IMR-90 (cell line): ENCODE data around the gene LZTS3. TPM values are rescaled to one million over a fixed set of nuclear protein-coding genes. Genes with fewer than 3 reads are reported as not detected.

ENCODE experiments used
- ATAC-seq: fragments of 200-7000 bp; cut with Tn5 transposase; 2 replicates; pipeline ENCODE4 v1.9.1; 2020; ENCODE audit warnings: low read depth, mild to moderate bottlenecking, moderate library complexity
- BruUV-seq: library from RNA; stranded (reverse); fragments of 400-500 nt; replicated peaks from 2 replicates; lab custom pipeline; 2021; lab: Mats Ljungman, UMichigan
- CTCF ChIA-PET: fragments of 300-600 bp; formaldehyde crosslinking; extraction: SDS; loops from one replicate; lab custom pipeline; 2021; ENCODE audit warnings: antibody characterized with exemption; lab: Yijun Ruan, JAX
- POLR2A ChIA-PET: fragments of 300-600 bp; sonication (Branson Sonifier 250); formaldehyde crosslinking; loops from one replicate; lab custom pipeline; 2022; ENCODE audit warnings: antibody characterized with exemption; ENCODE audit not compliant: unreplicated experiment; lab: Charles Lee
- DNase-seq: peaks from one replicate; pipeline ENCODE4 v3.0.0; 2013
- H2AFZ ChIP-seq: replicated peaks from 2 replicates; pipeline ENCODE3; 2013; ENCODE audit warnings: low read length, mild to moderate bottlenecking; ENCODE audit not compliant: poor library complexity
- H2AK5ac ChIP-seq: 2 replicates; pipeline ENCODE4 v1.6.1; 2013; ENCODE audit warnings: low read depth, low read length, inconsistent platforms
- H2AK9ac ChIP-seq: replicated peaks from 2 replicates; pipeline ENCODE3; 2013; ENCODE audit warnings: mild to moderate bottlenecking, low read depth, low read length, moderate library complexity; ENCODE audit not compliant: poor library complexity
- H2BK120ac ChIP-seq: 2 replicates; pipeline ENCODE4 v1.6.1; 2013; ENCODE audit warnings: low read depth, low read length, inconsistent platforms
- H2BK15ac ChIP-seq: 3 replicates; pipeline ENCODE4 v1.6.1; 2013; ENCODE audit warnings: low read depth, low read length, inconsistent platforms
- H2BK20ac ChIP-seq: 2 replicates; pipeline ENCODE4 v1.6.1; 2013; ENCODE audit warnings: low read depth, mild to moderate bottlenecking, inconsistent platforms, low read length, moderate library complexity
- H2BK5ac ChIP-seq: 2 replicates; pipeline ENCODE4 v1.6.1; 2013; ENCODE audit warnings: mild to moderate bottlenecking, low read depth, low read length, inconsistent platforms; ENCODE audit not compliant: poor library complexity, severe bottlenecking
- H3K14ac ChIP-seq: replicated peaks from 2 replicates; pipeline ENCODE4 v1.6.1; 2013; ENCODE audit warnings: low read depth, low read length, inconsistent platforms
- H3K18ac ChIP-seq: 2 replicates; pipeline ENCODE4 v1.6.1; 2013; ENCODE audit warnings: low read depth, low read length, control low read depth
- H3K23ac ChIP-seq: 2 replicates; pipeline ENCODE4 v1.6.1; 2013; ENCODE audit warnings: low read depth, low read length, inconsistent platforms
- H3K27ac ChIP-seq: 2 replicates; pipeline ENCODE4 v1.5.1; 2013; ENCODE audit warnings: mild to moderate bottlenecking, control low read depth, low read length; ENCODE audit not compliant: insufficient read depth
- H3K27me3 ChIP-seq: 2 replicates; pipeline ENCODE4 v1.6.1; 2013; ENCODE audit warnings: low read length; ENCODE audit not compliant: control insufficient read depth, insufficient read depth
- H3K36me3 ChIP-seq: 2 replicates; pipeline ENCODE4 v1.6.1; 2013; ENCODE audit warnings: low read length, mixed read lengths; ENCODE audit not compliant: control insufficient read depth, insufficient read depth
- H3K4ac ChIP-seq: 2 replicates; pipeline ENCODE4 v1.6.1; 2013; ENCODE audit warnings: low read depth, low read length, inconsistent platforms
- H3K4me1 ChIP-seq: 2 replicates; pipeline ENCODE4 v1.6.1; 2013; ENCODE audit warnings: low read length, mixed read lengths; ENCODE audit not compliant: control insufficient read depth, insufficient read depth
- H3K4me2 ChIP-seq: 2 replicates; pipeline ENCODE4 v1.6.1; 2013; ENCODE audit warnings: low read depth, mild to moderate bottlenecking, control low read depth, low read length, moderate library complexity
- H3K4me3 ChIP-seq: 2 replicates; pipeline ENCODE4 v1.5.1; 2013; ENCODE audit warnings: low read depth, mild to moderate bottlenecking, control low read depth, low read length, moderate library complexity; ENCODE audit not compliant: insufficient read depth
- H3K56ac ChIP-seq: 2 replicates; pipeline ENCODE4 v1.6.1; 2013; ENCODE audit warnings: low read length, inconsistent platforms; ENCODE audit not compliant: insufficient read depth; ENCODE audit errors: extremely low read depth
- H3K79me1 ChIP-seq, 2 experiments: 2 replicates each; pipeline ENCODE4 v1.6.1; 2013; ENCODE audit warnings: low read length in 2 of 2, inconsistent platforms in 1 of 2, low read depth in 1 of 2
- H3K9ac ChIP-seq: 2 replicates; pipeline ENCODE4 v1.6.1; 2013; ENCODE audit warnings: low read depth, low read length, control low read depth
- H3K9me1 ChIP-seq: 2 replicates; pipeline ENCODE4 v1.6.1; 2013; ENCODE audit warnings: low read length, inconsistent platforms; ENCODE audit not compliant: insufficient read depth
- H3K9me3 ChIP-seq: 2 replicates; pipeline ENCODE4 v1.6.1; 2013; ENCODE audit warnings: low read length; ENCODE audit not compliant: control insufficient read depth, insufficient read depth
- H4K20me1 ChIP-seq: 2 replicates; pipeline ENCODE4 v1.6.1; 2013; ENCODE audit warnings: low read length, inconsistent platforms; ENCODE audit not compliant: insufficient read depth
- H4K5ac ChIP-seq: 2 replicates; pipeline ENCODE4 v1.6.1; 2013; ENCODE audit warnings: mild to moderate bottlenecking, low read depth, low read length, control low read depth
- H4K8ac ChIP-seq, 2 experiments: 2 replicates each; pipeline ENCODE4 v1.6.1; 2013; ENCODE audit warnings: low read depth in 2 of 2, low read length in 2 of 2, control low read depth in 1 of 2, inconsistent platforms in 1 of 2
- H4K91ac ChIP-seq: 2 replicates; pipeline ENCODE4 v1.6.1; 2013; ENCODE audit warnings: low read depth, low read length, inconsistent platforms; ENCODE audit not compliant: insufficient read depth
- BHLHE40 ChIP-seq: fragments of 150-350 bp; IDR thresholded peaks from 2 replicates; pipeline ENCODE4 v1.6.1; 2016; ENCODE audit warnings: mild to moderate bottlenecking, low read depth, low read length
- CEBPB ChIP-seq: IDR thresholded peaks from 2 replicates; pipeline ENCODE4 v1.6.1; 2012; ENCODE audit warnings: low read depth, low read length, improper control_type of control experiment
- CHD1 ChIP-seq: IDR thresholded peaks from 2 replicates; pipeline ENCODE4 v1.6.1; 2012; ENCODE audit warnings: low read depth, low read length, improper control_type of control experiment
- FOS ChIP-seq: fragments of 150-350 bp; IDR thresholded peaks from 2 replicates; pipeline ENCODE4 v1.6.1; 2016; ENCODE audit warnings: low read depth, low read length
- MAFK ChIP-seq: IDR thresholded peaks from 2 replicates; pipeline ENCODE4 v1.6.1; 2012; ENCODE audit warnings: low read depth, low read length, improper control_type of control experiment
- MAZ ChIP-seq: IDR thresholded peaks from 2 replicates; pipeline ENCODE4 v1.6.1; 2012; ENCODE audit warnings: low read depth, mild to moderate bottlenecking, low read length, improper control_type of control experiment, moderate library complexity, borderline replicate concordance
- MXI1 ChIP-seq: IDR thresholded peaks from 2 replicates; pipeline ENCODE4 v1.6.1; 2012; ENCODE audit warnings: low read depth, mild to moderate bottlenecking, low read length, moderate library complexity, borderline replicate concordance
- NFE2L2 ChIP-seq: fragments of 150-350 bp; IDR thresholded peaks from 2 replicates; pipeline ENCODE4 v1.6.1; 2016; ENCODE audit warnings: low read depth, mild to moderate bottlenecking, low read length
- POLR2A ChIP-seq: IDR thresholded peaks from 2 replicates; pipeline ENCODE4 v1.6.1; 2012; ENCODE audit warnings: mild to moderate bottlenecking, low read depth, low read length
- RAD21 ChIP-seq: IDR thresholded peaks from 2 replicates; pipeline ENCODE4 v1.6.1; 2012; ENCODE audit warnings: low read length, improper control_type of control experiment
- RCOR1 ChIP-seq: IDR thresholded peaks from 2 replicates; pipeline ENCODE4 v1.6.1; 2012; ENCODE audit warnings: mild to moderate bottlenecking, low read length, improper control_type of control experiment; ENCODE audit not compliant: insufficient replicate concordance
- RFX5 ChIP-seq: IDR thresholded peaks from 2 replicates; pipeline ENCODE4 v1.8.0; 2012; ENCODE audit warnings: low read depth, mild to moderate bottlenecking, low read length, moderate library complexity
- SMC3 ChIP-seq: fragments of 150-350 bp; IDR thresholded peaks from 2 replicates; pipeline ENCODE4 v1.6.1; 2016; ENCODE audit warnings: low read depth, mild to moderate bottlenecking, antibody characterized with exemption, low read length, moderate library complexity
- WGBS, 2 experiments: methylation state at CpG; one replicate each; pipeline versions ENCODE4 v1.1.5 to v1.1.7; 2013; ENCODE audit warnings: missing lambda C conversion rate in 2 of 2; ENCODE audit not compliant: insufficient read length in 1 of 2; ENCODE audit errors: extremely low coverage in 2 of 2; 5-methylcytosine and 5-hydroxymethylcytosine counted together
- dilution Hi-C: fragments of 300-500 bp; cut with HindIII; formaldehyde crosslinking; loops from one replicate; pipeline ENCODE4 v1.14.3; 2018; ENCODE audit warnings: low sequenced_read_pairs; ENCODE audit not compliant: unreplicated experiment
- in situ Hi-C: fragments of 300-500 bp; cut with MboI; formaldehyde crosslinking; loops from 3 replicates; pipeline ENCODE4 v1.14.3; 2019; ENCODE audit warnings: low sequenced_read_pairs, inconsistent platforms, mixed read lengths
- intact Hi-C: fragments of 100-400 bp; cut with micrococcal nuclease; formaldehyde crosslinking; loops from 2 replicates; pipeline ENCODE4 v1.10.0; 2022
- polyA plus RNA-seq, 3 experiments: library from polyadenylated mRNA; depleted of rRNA; stranded (reverse); fragments of >200 nt; gene quantifications; 2 replicates each; pipeline ENCODE4 v1.2.3, GENCODE V29; 2012; ENCODE audit warnings: low replicate concordance in 1 of 3
- total RNA-seq: library from RNA; depleted of rRNA; stranded (reverse); fragments of >200 nt; gene quantifications from 2 replicates; pipeline ENCODE4 v1.2.3, GENCODE V29; 2012
- TF ChIP-seq, protein P1 (sequence below): fragments of 150-350 bp; IDR thresholded peaks from 2 replicates; pipeline ENCODE4 v1.6.1; 2016; ENCODE audit warnings: low read depth, mild to moderate bottlenecking, low read length, moderate library complexity, borderline replicate concordance
- TF ChIP-seq, protein P2 (sequence below): conservative IDR thresholded peaks from 2 replicates; pipeline ENCODE4 v1.5.1; 2012; ENCODE audit warnings: mild to moderate bottlenecking, low read depth, low read length, improper control_type of control experiment

Gene LZTS3
- total and polyA plus RNA-seq, 2 of the 4 experiments (the other 2 are of a cell fraction), result 1.4 to 3.2 TPM

DNA sequence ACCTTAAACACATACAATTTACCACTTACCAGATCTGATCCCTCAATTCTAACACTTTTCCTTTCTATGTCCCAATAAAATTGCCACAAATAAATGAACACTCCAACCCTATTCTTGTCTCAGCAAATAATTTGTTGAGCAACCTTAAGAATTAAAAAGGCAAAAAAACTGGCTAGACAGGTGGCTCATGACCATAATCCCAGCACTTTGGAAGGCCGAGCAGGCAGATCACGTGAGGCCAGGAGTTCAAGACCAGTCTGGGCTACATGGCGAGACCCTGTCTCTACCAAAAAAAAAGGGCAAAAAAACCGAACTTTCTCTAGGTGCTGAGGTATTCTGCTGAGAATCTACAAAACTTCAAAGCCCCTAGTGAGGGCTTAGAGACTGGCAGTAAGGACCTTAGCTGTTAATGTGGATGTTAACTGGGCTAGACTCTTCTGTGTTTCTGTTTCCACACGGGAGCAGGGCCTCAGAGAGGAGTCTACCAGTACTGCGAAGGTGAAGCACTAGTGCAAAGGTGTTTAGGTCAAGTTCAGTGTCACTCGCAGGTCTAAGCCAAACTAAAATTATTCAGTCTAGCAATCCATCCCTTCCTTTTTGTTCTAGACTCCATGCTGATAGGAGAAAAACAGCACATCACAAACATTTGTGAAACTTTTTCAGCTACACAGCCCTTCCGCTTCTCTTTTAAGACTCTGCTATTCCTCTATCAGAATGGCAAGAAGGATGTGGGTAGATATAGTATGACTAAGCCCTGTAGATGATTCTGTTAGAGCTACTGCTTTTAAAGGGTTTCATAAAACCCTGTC lies 16.3 kb downstream of the LZTS3 start:
- no peak overlapping the region for H3K4me2 ChIP-seq
- CTCF ChIA-PET, result interaction anchor here (0.6 to 1.0 kb wide), 2 partner anchors 103 to 908 kb away, joined by 3 to 4 read pairs; no protein-coding TSS in a partner anchor

More for the DNA sequence above, 16.3 kb downstream of the LZTS3 start:
- H3K56ac ChIP-seq, result no peak overlapping the region
- intact Hi-C loops (no loop called here), in situ Hi-C loops (no loop called here), dilution Hi-C loops (no loop called here)
- no peak overlapping the region for H2BK15ac ChIP-seq
- no peak overlapping the region for H2AFZ ChIP-seq
- peaks cover 0 to 45% of the 10 kb centered on the region in 2 experiments; a peak in 2 of 4 replicates for H3K79me1 ChIP-seq
- no peak overlapping the region for H3K23ac ChIP-seq
- no peak overlapping the region for H4K91ac ChIP-seq
- H3K27ac ChIP-seq, result no peak overlapping the region
- POLR2A ChIA-PET, result no interaction called here
- no peak overlapping the region for H3K9ac ChIP-seq
- H2BK120ac ChIP-seq, result no peak overlapping the region
- no peak overlapping the region for H3K4me3 ChIP-seq
- no peak overlapping the region for H2AK9ac ChIP-seq
- H3K9me1 ChIP-seq, result peaks cover 8% of the 10 kb centered on the region; the same call in 1 of the 2 replicates
- DNase-seq (peak; percentile 26), ATAC-seq (no peak)
- H3K27me3 ChIP-seq, result no peaks in the 10 kb centered on the region
- H4K20me1 ChIP-seq, result peaks cover 54% of the 10 kb centered on the region
- no peak overlapping the region for H4K5ac ChIP-seq
- no peak overlapping the region for H2BK5ac ChIP-seq
- BruUV-seq, result no TSS peak
- WGBS, 2 experiments, result 82% methylated on average over 4 of the region's 8 CpGs; no CpG with 5 or more reads in 1 of the 2 experiments
- no peak overlapping the region for H3K14ac ChIP-seq
- H4K8ac ChIP-seq, result no peak overlapping the region
- H3K18ac ChIP-seq, result no peak overlapping the region
- no peak overlapping the region for H3K4ac ChIP-seq
- H2BK20ac ChIP-seq, result no peak overlapping the region
- H2AK5ac ChIP-seq, result no peak overlapping the region
- H3K4me1 ChIP-seq, result peaks cover 4% of the 10 kb centered on the region
- H3K36me3 ChIP-seq, result peaks cover 2% of the 10 kb centered on the region; the same call in 1 of the 2 replicates
- H3K9me3 ChIP-seq, result no peaks in the 10 kb centered on the region
- TF ChIP-seq CHD1, result no peak
- TF ChIP-seq MAFK, result no peak
- TF ChIP-seq RFX5, result no peak
- no peak for TF ChIP-seq NFE2L2
- TF ChIP-seq RCOR1, result no peak
- no peak for TF ChIP-seq MAZ
- TF ChIP-seq RAD21, result no peak
- TF ChIP-seq, protein P1, sequence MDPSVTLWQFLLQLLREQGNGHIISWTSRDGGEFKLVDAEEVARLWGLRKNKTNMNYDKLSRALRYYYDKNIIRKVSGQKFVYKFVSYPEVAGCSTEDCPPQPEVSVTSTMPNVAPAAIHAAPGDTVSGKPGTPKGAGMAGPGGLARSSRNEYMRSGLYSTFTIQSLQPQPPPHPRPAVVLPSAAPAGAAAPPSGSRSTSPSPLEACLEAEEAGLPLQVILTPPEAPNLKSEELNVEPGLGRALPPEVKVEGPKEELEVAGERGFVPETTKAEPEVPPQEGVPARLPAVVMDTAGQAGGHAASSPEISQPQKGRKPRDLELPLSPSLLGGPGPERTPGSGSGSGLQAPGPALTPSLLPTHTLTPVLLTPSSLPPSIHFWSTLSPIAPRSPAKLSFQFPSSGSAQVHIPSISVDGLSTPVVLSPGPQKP, result no peak
- TF ChIP-seq CEBPB, result no peak
- no peak for TF ChIP-seq SMC3
- no peak for TF ChIP-seq FOS
- no peak for TF ChIP-seq POLR2A
- TF ChIP-seq MXI1, result no peak
- TF ChIP-seq BHLHE40, result no peak
- TF ChIP-seq, protein P2, sequence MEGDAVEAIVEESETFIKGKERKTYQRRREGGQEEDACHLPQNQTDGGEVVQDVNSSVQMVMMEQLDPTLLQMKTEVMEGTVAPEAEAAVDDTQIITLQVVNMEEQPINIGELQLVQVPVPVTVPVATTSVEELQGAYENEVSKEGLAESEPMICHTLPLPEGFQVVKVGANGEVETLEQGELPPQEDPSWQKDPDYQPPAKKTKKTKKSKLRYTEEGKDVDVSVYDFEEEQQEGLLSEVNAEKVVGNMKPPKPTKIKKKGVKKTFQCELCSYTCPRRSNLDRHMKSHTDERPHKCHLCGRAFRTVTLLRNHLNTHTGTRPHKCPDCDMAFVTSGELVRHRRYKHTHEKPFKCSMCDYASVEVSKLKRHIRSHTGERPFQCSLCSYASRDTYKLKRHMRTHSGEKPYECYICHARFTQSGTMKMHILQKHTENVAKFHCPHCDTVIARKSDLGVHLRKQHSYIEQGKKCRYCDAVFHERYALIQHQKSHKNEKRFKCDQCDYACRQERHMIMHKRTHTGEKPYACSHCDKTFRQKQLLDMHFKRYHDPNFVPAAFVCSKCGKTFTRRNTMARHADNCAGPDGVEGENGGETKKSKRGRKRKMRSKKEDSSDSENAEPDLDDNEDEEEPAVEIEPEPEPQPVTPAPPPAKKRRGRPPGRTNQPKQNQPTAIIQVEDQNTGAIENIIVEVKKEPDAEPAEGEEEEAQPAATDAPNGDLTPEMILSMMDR, result no peak
